AG04449 (cell line): ENCODE measurements around the gene RSPRY1.
"Not testable (repeated sequence)": the region's sequence is repeated elsewhere in the genome, so short reads cannot be mapped to it uniquely, and the experiment has no call there.

ENCODE experiments used
- CTCF ChIA-PET: fragments of 350-600 bp; formaldehyde crosslinking; extraction: SDS; loops from one replicate; lab custom pipeline; 2021; ENCODE audit warnings: antibody characterized with exemption; lab: Yijun Ruan, JAX
- POLR2A ChIA-PET: fragments of 400-600, 350-600 bp; formaldehyde crosslinking; extraction: SDS; loops from one replicate; lab custom pipeline; 2020; ENCODE audit warnings: antibody characterized with exemption, inconsistent platforms; lab: Yijun Ruan, JAX
- DNase-seq: peaks from one replicate; pipeline ENCODE4 v3.0.0-alpha.2; 2010; ENCODE audit warnings: low read depth, low spot score
- H3K4me3 ChIP-seq: 2 replicates; pipeline ENCODE4 v1.5.1; 2011; ENCODE audit warnings: low read depth, mild to moderate bottlenecking, control low read depth, low read length
- TF ChIP-seq, protein P1 (sequence below): IDR thresholded peaks from one replicate; pipeline ENCODE4 v1.5.1; 2011; ENCODE audit warnings: mild to moderate bottlenecking, moderate library complexity, low read length, control low read depth, inconsistent platforms; ENCODE audit not compliant: insufficient read depth; ENCODE audit errors: missing control alignments

RSPRY1 gene

DNA sequence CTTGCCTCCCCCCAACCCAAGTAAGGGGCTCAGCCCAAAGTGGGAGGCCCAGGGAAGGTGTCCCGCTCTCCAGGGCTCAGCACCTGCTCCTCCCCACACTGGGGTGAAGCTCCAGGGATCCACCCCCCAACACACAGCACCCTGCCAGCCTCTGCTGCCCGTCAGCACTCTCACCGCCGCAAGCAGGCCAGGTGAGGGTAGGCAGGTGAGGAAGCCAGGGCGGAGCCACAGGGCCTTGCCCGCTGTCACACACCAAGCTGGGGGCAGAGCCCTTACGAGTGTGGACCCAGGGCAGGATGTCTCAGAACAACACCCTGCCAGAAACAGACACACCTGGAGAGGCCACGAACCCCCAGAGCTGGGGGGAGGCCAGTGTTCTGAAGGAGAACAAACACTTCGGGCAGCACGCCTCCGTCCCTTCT, 78.8 kb downstream of the RSPRY1 start:
- ChIA-PET CTCF (no interaction called here), POLR2A (no interaction called here)
- H3K4me3 ChIP-seq, result no peak overlapping the region
- TF ChIP-seq, protein P1, sequence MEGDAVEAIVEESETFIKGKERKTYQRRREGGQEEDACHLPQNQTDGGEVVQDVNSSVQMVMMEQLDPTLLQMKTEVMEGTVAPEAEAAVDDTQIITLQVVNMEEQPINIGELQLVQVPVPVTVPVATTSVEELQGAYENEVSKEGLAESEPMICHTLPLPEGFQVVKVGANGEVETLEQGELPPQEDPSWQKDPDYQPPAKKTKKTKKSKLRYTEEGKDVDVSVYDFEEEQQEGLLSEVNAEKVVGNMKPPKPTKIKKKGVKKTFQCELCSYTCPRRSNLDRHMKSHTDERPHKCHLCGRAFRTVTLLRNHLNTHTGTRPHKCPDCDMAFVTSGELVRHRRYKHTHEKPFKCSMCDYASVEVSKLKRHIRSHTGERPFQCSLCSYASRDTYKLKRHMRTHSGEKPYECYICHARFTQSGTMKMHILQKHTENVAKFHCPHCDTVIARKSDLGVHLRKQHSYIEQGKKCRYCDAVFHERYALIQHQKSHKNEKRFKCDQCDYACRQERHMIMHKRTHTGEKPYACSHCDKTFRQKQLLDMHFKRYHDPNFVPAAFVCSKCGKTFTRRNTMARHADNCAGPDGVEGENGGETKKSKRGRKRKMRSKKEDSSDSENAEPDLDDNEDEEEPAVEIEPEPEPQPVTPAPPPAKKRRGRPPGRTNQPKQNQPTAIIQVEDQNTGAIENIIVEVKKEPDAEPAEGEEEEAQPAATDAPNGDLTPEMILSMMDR, result no peak
- DNase-seq, result no peak

DNA sequence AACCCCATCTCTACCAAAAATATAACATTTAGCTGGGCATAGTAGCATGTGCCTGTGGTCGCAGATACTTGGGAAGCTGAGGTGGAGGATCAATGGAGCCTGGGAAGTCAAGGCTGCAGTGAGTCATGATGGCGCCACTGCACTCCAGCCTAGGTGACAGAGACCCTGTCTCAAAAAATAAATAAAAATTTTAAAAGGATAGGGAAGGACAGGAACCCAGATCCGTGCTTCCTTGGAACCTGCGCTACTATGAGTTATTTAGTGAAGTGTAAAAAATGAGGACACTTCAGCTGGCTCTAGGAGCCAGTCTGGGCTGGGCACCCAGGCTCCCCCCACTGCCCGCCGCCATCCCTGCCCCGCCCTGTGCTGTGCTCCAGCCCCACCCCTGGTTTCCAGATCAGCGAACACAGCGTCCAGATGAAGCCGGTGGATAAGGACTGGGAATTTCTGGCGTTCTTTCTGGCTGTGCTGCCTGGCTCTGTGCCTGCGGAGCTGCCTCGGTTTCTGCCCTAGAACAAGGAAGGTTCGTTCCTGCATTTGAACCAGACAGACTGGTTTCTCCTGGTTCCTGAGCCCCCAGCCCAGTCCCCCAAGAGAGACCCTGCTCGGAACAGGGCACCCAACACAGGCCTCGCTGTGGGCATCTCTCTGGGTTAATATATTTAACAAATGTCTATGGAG, 79.9 kb downstream of the RSPRY1 start:
- CTCF ChIA-PET, result no interaction called here
- H3K4me3 ChIP-seq, result no peak overlapping the region
- DNase-seq, result no peak
- TF ChIP-seq, protein P1, result no peak
- POLR2A ChIA-PET, result no interaction called here

DNA sequence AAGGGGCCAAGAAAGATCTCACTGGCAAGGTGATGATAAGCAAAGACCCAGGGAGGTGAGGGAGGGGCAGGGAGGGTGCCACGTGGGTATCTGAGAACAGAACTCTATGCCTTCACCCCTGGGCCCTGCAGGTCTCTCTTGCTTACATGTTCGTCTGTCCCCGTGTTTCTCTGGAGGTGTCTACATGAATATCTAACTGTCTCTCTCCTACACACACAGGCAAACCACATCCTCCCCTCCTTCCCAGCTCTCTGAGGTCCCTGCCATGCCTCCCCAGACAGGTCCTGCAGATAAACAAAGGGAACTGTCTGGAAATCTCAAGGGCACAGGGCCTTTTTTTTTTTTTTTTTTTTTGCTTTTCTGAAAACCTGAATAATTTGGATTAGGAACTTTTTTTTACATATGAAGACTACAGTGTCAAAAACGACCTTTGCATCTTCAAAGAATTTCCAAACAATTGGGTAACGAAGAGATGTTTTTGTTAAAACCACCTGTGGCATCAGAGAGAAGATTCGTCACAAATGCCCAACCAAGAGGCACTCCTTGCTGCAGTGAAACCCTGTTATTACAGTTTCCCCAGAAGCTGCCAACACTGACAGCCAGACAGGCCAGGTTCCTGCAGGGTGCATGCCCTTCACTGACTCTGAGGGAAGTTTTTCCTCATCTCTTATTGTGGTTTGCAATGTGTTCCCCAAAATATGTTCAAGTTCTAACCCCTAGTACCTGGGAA, 80.6 kb downstream of the RSPRY1 start:
- no peak for DNase-seq
- TF ChIP-seq, protein P1, result no peak
- ChIA-PET POLR2A (no interaction called here), CTCF (no interaction called here)
- no peak overlapping the region for H3K4me3 ChIP-seq

DNA sequence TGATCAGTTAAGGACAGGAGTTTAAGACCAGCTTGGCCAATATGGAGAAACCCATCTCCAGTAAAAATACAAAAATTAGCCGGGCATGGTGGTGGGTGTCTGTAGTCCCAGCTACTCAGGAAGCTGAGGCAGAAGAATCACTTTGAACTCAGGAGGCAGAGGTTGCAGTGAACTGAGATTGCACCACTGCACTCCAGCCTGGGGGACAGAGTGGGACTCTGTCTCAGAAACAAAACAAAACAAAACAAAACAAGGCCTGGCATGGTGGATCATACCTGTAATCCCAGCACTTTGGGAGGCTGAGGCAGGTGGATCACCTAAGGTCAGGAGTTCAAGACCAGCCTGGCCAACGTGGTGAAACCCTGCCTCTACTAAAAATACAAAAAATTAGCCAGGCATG, 81.2 kb downstream of the RSPRY1 start:
- POLR2A ChIA-PET, CTCF ChIA-PET: not testable (repeated sequence)

DNA sequence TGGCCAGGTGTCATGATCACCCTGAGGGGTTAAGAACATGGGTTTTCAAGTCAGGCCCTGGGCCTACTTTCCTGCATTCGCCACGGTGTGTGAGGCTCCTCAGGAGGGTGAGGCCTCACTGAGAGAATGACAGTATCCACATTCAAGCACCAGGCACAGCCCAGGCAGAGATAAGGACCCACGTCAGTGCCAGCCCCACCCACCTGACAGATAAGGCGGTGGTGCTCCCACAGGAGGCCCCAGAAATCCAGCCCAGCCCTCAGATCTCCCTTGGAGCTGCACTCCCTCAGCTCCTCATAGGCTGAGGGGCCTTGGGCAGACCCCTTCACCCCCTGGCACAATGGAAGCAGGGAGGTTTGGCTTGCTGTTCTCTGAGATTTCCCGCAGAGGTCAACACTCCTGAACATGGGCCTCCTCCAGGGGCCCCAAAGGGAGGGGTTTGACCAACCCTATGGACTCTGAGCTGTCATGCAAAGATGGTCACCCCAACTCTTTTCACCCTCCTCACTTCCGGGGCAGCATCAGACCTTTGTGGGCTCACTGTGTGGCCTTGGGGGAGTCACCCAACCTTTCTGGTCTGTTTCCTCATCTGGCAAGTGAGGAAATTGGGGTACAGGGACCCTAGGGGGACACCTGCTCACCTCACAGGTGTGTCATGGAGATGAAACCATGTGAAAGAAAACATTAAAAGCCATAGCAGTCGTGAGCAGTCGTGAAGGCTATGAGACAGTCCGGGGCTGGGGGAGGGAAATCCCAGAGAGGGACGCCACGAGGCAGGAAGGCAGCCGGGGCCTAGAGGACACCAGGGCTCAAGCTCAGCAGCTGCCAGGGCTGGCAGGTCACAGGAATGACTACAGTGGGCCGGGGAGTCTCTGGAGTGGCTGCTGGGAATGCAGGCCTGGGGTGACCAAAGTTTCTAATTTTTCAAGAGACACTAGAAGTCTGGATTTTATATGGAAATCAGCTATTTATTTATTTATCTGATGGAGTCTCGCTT, 83.0 kb downstream of the RSPRY1 start:
- TF ChIP-seq, protein P1, result no peak
- POLR2A ChIA-PET, result no interaction called here
- CTCF ChIA-PET, result no interaction called here
- no peak for DNase-seq
- no peak overlapping the region for H3K4me3 ChIP-seq

More for the DNA sequence above, 81.2 kb downstream of the RSPRY1 start:
- H3K4me3 ChIP-seq, DNase-seq: not testable (repeated sequence)

DNA sequence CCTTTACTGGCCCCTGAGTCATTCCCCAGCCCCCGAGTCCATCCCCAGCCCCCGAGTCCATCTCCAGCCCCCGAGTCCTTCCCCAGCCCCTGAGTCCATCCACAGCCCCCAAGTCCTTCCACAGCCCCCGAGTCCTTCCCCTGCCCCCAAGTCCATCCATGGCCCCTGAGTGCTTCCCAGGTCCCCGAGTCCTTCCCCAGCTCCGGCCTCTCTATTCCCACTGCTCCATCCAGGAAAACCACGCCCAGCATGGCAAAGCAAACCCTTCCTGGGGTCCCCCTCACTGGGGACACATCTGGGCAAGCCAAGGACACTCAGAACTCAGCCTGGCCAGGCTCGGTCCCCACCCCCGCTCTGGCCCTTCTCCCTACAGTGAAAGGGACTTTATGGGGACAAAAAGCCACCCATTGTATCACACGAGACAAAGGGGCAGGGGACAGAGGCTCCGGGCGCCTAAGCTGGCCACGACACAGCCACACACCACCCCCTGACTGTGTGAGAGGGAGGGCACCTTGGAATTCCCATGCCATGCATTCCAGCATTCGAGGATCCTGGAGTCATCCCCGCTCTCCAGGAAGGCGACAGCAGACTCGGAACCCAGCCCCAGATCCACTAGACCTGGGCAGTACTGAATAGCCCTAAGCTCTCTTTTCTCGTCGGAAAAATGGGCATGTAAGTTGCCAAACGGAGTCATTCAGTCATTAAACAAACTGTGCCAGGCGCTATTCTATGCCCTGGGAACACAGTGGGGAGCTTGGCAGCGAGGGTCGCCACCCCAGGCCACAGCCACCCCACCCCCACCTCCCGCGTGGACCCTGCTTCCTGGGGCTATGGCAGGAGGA, 84.3 kb downstream of the RSPRY1 start:
- CTCF ChIA-PET, result no interaction called here
- no peak for DNase-seq
- POLR2A ChIA-PET, result interaction anchor here (0.6 kb wide), 1 partner anchor 24 kb away, joined by 6 read pairs; no protein-coding TSS in a partner anchor
- H3K4me3 ChIP-seq, result no peak overlapping the region
- TF ChIP-seq, protein P1, result no peak
